CD14-positive monocyte (primary cell): ENCODE results near the gene ZNF473. TPM values are rescaled to one million over a fixed set of nuclear protein-coding genes. Genes with fewer than 3 reads are reported as not detected.
"Not testable (repeated sequence)": the region's sequence is repeated elsewhere in the genome, so short reads cannot be mapped to it uniquely, and the experiment has no call there.

Experiments
- DNase-seq, 3 donors: peaks; one replicate each; pipeline ENCODE4 v3.0.0-alpha.2; 2011 to 2022
- H2AFZ ChIP-seq: 2 replicates; pipeline ENCODE4 v1.6.0; 2012; ENCODE audit warnings: mild to moderate bottlenecking, low read depth, low read length, inconsistent platforms; ENCODE audit not compliant: insufficient read depth, poor library complexity, severe bottlenecking
- H3K27ac ChIP-seq, 2 donors: 1 replicate in 1 of 2; 2 replicates in 1 of 2; pipeline ENCODE4 v1.5.1; 2012 to 2013; ENCODE audit warnings: low read length in 2 of 2, control low read depth in 1 of 2, inconsistent platforms in 1 of 2, low read depth in 1 of 2, mild to moderate bottlenecking in 1 of 2
- H3K27me3 ChIP-seq, 2 donors: one replicate each; pipeline versions ENCODE4 v1.6.0 to v1.6.1; 2011 to 2013; ENCODE audit warnings: low read length in 2 of 2; ENCODE audit not compliant: control insufficient read depth in 2 of 2, insufficient read depth in 2 of 2
- H3K36me3 ChIP-seq, 2 donors: replicated peaks in 1 of 2; 1 replicate in 1 of 2; 2 replicates in 1 of 2; pipeline versions ENCODE4 v1.5.1 to v1.6.1; 2012 to 2013; ENCODE audit warnings: low read length in 2 of 2, control low read depth in 1 of 2, inconsistent platforms in 1 of 2, mild to moderate bottlenecking in 1 of 2; ENCODE audit not compliant: insufficient read depth in 2 of 2, control insufficient read depth in 1 of 2
- H3K4me1 ChIP-seq, 2 donors: 1 replicate in 1 of 2; 2 replicates in 1 of 2; pipeline versions ENCODE4 v1.5.1 to v1.6.1; 2012 to 2013; ENCODE audit warnings: low read length in 2 of 2, control low read depth in 1 of 2, inconsistent platforms in 1 of 2, mild to moderate bottlenecking in 1 of 2, moderate library complexity in 1 of 2; ENCODE audit not compliant: insufficient read depth in 2 of 2, control insufficient read depth in 1 of 2
- H3K4me2 ChIP-seq: replicated peaks from 2 replicates; pipeline ENCODE3; 2012; ENCODE audit warnings: low read length, moderate library complexity, mild to moderate bottlenecking; ENCODE audit not compliant: poor library complexity, severe bottlenecking; ENCODE audit errors: extremely low read depth
- H3K4me3 ChIP-seq, 3 experiments: fragments of 200-600 bp in 1 of 3; sonication (generic) in 1 of 3; replicated peaks in 1 of 3; 1 replicate in 2 of 3; 2 replicates in 1 of 3; pipeline ENCODE4 v1.5.1; 2011 to 2013; ENCODE audit warnings: low read length in 3 of 3, mild to moderate bottlenecking in 3 of 3, control low read depth in 2 of 3, low read depth in 2 of 3, inconsistent platforms in 1 of 3, moderate library complexity in 1 of 3
- H3K79me2 ChIP-seq: 2 replicates; pipeline ENCODE4 v1.6.0; 2012; ENCODE audit warnings: mild to moderate bottlenecking, control low read depth, inconsistent platforms, low read length, moderate library complexity; ENCODE audit not compliant: insufficient read depth
- H3K9ac ChIP-seq: 2 replicates; pipeline ENCODE4 v1.6.0; 2017; ENCODE audit warnings: low read length, mild to moderate bottlenecking; ENCODE audit not compliant: insufficient read depth, poor library complexity, severe bottlenecking
- H3K9me3 ChIP-seq, 2 donors: replicated peaks in 1 of 2; 1 replicate in 1 of 2; 2 replicates in 1 of 2; pipeline versions ENCODE4 v1.5.1 to v1.6.1; 2012 to 2013; ENCODE audit warnings: low read length in 2 of 2, control low read depth in 1 of 2; ENCODE audit not compliant: control insufficient read depth in 1 of 2, insufficient read depth in 1 of 2
- H4K20me1 ChIP-seq: 2 replicates; pipeline ENCODE4 v1.6.0; 2012; ENCODE audit warnings: mild to moderate bottlenecking, low read length, control low read depth, moderate library complexity; ENCODE audit not compliant: insufficient read depth
- H3K27ac Mint-ChIP-seq, 7 donors: one replicate each; pipeline ENCODE4 v1.8.0; 2020; ENCODE audit warnings: mild to moderate bottlenecking in 7 of 7, mixed read lengths in 7 of 7, moderate library complexity in 6 of 7, inconsistent platforms in 2 of 7
- H3K27me3 Mint-ChIP-seq, 3 donors: one replicate each; pipeline ENCODE4 v1.8.0; 2021 to 2022; ENCODE audit warnings: low read depth in 3 of 3, mild to moderate bottlenecking in 3 of 3, mixed read lengths in 3 of 3, moderate library complexity in 3 of 3, inconsistent platforms in 1 of 3
- H3K36me3 Mint-ChIP-seq, 2 donors: one replicate each; pipeline ENCODE4 v1.8.0; 2020; ENCODE audit warnings: mixed read lengths in 2 of 2, inconsistent platforms in 1 of 2, mild to moderate bottlenecking in 1 of 2
- H3K4me1 Mint-ChIP-seq: one replicate; pipeline ENCODE4 v1.8.0; 2020; ENCODE audit warnings: mild to moderate bottlenecking, mixed read lengths
- H3K4me3 Mint-ChIP-seq, 2 donors: one replicate each; pipeline ENCODE4 v1.8.0; 2020; ENCODE audit warnings: mild to moderate bottlenecking in 2 of 2, mixed read lengths in 2 of 2, moderate library complexity in 1 of 2
- H3K9me3 Mint-ChIP-seq, 7 donors: one replicate each; pipeline ENCODE4 v1.8.0; 2020 to 2022; ENCODE audit warnings: mixed read lengths in 7 of 7, mild to moderate bottlenecking in 6 of 7, moderate library complexity in 6 of 7, inconsistent platforms in 2 of 7
- WGBS: methylation state at CpG from one replicate; pipeline ENCODE4 v1.1.5; 2013; ENCODE audit warnings: missing lambda C conversion rate; ENCODE audit not compliant: insufficient coverage; 5-methylcytosine and 5-hydroxymethylcytosine counted together
- intact Hi-C, 2 donors: fragments of 100-400 bp; cut with micrococcal nuclease; formaldehyde crosslinking; loops; one replicate each; pipeline versions ENCODE4 v1.15.0 to v1.15.1; 2023
- polyA plus RNA-seq, 3 donors: library from polyadenylated mRNA; depleted of rRNA in 1 of 3; unstranded in 2 of 3; stranded (reverse) in 1 of 3; fragments of 300-500 nt in 2 of 3; fragments of >200 nt in 1 of 3; fragmentation: Illumina TruSeq in 2 of 3; gene quantifications; 1 replicate in 2 of 3; 2 replicates in 1 of 3; pipeline ENCODE4 v1.2.3, GENCODE V29; 2012 to 2021

The ZNF473 gene
- polyA plus RNA-seq, 3 donors = 0.73 to 2.3 (median 1.6) TPM

DNA sequence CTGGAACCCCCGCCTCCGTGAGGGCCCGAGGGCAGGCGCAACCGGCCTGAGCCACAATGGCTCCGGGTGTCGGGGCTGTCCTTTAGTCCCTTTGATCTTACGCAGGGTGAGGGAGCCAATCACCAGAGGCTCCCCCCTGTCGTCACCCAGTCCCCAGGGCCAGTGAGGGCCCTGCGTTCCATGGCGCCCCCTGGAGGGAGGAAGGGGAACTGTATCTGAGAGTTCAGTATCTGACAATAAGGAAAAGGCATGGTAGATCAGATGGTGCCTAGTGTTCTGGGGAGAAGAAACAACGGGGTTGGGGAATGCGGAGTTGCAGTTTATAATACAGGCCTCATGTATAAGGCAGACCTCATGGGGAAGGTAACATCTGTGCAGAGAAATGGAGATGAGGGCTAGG lies 75.1 kb downstream of the ZNF473 start:
- H3K4me2 ChIP-seq, H3K4me1 ChIP-seq, H3K4me1 Mint-ChIP-seq, DNase-seq, H3K27ac ChIP-seq, intact Hi-C loops, H3K36me3 Mint-ChIP-seq, H3K27me3 Mint-ChIP-seq, H3K9me3 Mint-ChIP-seq, H3K36me3 ChIP-seq, H3K4me3 Mint-ChIP-seq, H2AFZ ChIP-seq, H3K79me2 ChIP-seq, H3K9ac ChIP-seq, H3K27ac Mint-ChIP-seq, H3K4me3 ChIP-seq, H3K9me3 ChIP-seq, H4K20me1 ChIP-seq, H3K27me3 ChIP-seq: not testable (repeated sequence)
- WGBS = no CpG with 5 or more reads among the region's 13 CpGs

Other genes starting within 250 kb of the ZNF473 start
- gene FUZ, start 212.7 kb upstream of the ZNF473 start, polyA plus RNA-seq = 10 to 100 TPM in 1 of 3 donors, 1 to 10 TPM in 2; 5.3 to 16.7 (median 5.3) TPM
- gene MED25, start 207.7 kb upstream of the ZNF473 start, polyA plus RNA-seq = 10 to 100 TPM; 13.9 to 52.9 (median 18.5) TPM
- 10 to 100 TPM; 18.3 to 67.9 (median 31.2) TPM for gene PTOV1, start 174.8 kb upstream of the ZNF473 start, polyA plus RNA-seq
- gene PNKP, start 158.4 kb upstream of the ZNF473 start, polyA plus RNA-seq = 10 to 100 TPM; 23.0 to 88.6 (median 30.2) TPM
- gene AKT1S1, start 148.7 kb upstream of the ZNF473 start, polyA plus RNA-seq = 10 to 100 TPM in 1 of 3 donors, 1 to 10 TPM in 2; 5.4 to 18.2 (median 6.6) TPM
- gene TBC1D17, start 148.3 kb upstream of the ZNF473 start, polyA plus RNA-seq = 10 to 100 TPM in 1 of 3 donors, 1 to 10 TPM in 2; 3.1 to 48.2 (median 4.5) TPM
- 1 to 10 TPM; 5.6 to 7.6 (median 7.0) TPM for gene IL4I1, start 129.1 kb upstream of the ZNF473 start, polyA plus RNA-seq
- gene ATF5, start 96.8 kb upstream of the ZNF473 start, polyA plus RNA-seq = 10 to 100 TPM in 1 of 3 donors, 1 to 10 TPM in 2; 5.8 to 22.1 (median 6.0) TPM
- 10 to 100 TPM; 32.3 to 62.2 (median 48.6) TPM for gene NUP62, start 96.5 kb upstream of the ZNF473 start, polyA plus RNA-seq
- gene SIGLEC11, start 64.8 kb upstream of the ZNF473 start, polyA plus RNA-seq = 1 to 10 TPM in 1 of 3 donors, under 1 TPM in 2; 0.28 to 2.2 (median 0.67) TPM
- 10 to 100 TPM; 42.8 to 47.3 (median 46.8) TPM for gene VRK3, start 633 bp upstream of the ZNF473 start, polyA plus RNA-seq
- gene IZUMO2, start 137.3 kb downstream of the ZNF473 start, polyA plus RNA-seq = not detected
- gene MYH14, start 177.6 kb downstream of the ZNF473 start, polyA plus RNA-seq = not detected